ENCODE measurements around the gene HAS3.

DNA sequence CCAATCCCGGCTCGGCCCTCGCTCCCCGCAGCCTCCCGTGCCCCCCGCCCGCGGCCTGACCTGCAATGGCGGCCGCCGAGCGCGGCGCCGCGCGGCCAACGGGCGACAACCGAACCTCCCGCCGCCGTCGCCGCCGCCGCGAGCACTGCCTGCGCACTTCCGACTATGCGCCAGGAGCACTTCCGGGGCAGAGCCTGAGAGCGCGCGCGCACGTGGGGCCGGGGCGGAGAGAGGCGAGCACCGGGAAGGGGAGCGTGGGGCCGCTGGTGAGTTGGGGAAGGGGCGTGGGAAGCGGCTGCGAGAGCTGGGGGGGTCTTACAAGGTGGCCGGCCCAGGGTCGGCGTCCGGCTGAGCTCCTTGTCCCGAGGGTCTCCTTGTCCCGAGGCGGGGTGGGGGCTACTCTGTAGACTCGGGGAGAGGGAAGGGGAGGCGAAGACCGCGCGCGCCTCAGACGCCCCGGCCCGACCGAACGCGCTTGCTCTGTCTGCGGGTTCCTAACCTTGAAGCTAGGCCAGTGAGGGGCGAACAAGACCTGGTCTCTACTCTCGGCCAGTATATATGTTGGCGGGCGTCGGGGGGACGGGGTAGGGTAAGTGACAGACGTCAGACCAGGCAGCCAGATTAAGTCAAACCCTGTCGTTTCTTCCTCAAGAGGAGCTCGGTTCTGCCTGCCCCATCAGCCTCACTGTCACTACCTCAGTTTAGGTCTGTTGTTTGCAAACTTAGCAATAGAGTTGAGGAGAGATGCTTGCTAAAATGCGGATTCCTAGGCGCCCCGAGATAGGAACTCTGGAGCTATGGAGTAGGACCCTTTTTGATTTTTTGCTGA lies 27.2 kb downstream of the HAS3 start, which contains the start of the genes CHTF8 and UTP4:
- TF ChIP-seq, protein P1, sequence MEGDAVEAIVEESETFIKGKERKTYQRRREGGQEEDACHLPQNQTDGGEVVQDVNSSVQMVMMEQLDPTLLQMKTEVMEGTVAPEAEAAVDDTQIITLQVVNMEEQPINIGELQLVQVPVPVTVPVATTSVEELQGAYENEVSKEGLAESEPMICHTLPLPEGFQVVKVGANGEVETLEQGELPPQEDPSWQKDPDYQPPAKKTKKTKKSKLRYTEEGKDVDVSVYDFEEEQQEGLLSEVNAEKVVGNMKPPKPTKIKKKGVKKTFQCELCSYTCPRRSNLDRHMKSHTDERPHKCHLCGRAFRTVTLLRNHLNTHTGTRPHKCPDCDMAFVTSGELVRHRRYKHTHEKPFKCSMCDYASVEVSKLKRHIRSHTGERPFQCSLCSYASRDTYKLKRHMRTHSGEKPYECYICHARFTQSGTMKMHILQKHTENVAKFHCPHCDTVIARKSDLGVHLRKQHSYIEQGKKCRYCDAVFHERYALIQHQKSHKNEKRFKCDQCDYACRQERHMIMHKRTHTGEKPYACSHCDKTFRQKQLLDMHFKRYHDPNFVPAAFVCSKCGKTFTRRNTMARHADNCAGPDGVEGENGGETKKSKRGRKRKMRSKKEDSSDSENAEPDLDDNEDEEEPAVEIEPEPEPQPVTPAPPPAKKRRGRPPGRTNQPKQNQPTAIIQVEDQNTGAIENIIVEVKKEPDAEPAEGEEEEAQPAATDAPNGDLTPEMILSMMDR (IDR thresholded peaks at IDR 0.05; ENCODE audit: extremely low read depth in 1 of 2, insufficient read depth in 1 of 2, low read depth in 1 of 2, low read length in 2 of 2), result no peak
- no peak for TF ChIP-seq POLR2A (IDR thresholded peaks at IDR 0.05; ENCODE audit: low read depth, low read length)
